ENCODE results near the gene GAK.
A peak's percentile ranks its signal among the peaks of the same experiment; 100 is the strongest.
"Not testable (repeated sequence)": the region's sequence is repeated elsewhere in the genome, so short reads cannot be mapped to it uniquely, and the experiment has no call there.

The GAK gene

GRCh38 chr4:952881-953573 lies 20.9 kb upstream of the GAK start:
- no peak for DNase-seq

- DNase-seq = no peak
Observed at GRCh38 chr4:951594-952468, 19.7 kb upstream of the GAK start.

GRCh38 chr4:951186-951585 lies 19.1 kb upstream of the GAK start:
- no peak for DNase-seq

GRCh38 chr4:950136-951020 lies 18.3 kb upstream of the GAK start:
- no peak for DNase-seq

GRCh38 chr4:949656-950055 lies 17.5 kb upstream of the GAK start:
- no peak for DNase-seq

- DNase-seq = no peak
Observed at GRCh38 chr4:948936-949300, 16.8 kb upstream of the GAK start.

- DNase-seq = no peak
Observed at GRCh38 chr4:948101-948935, 16.2 kb upstream of the GAK start.

- DNase-seq = no peak
Observed at GRCh38 chr4:947491-947971, 15.4 kb upstream of the GAK start.

- no peak for DNase-seq
Observed at GRCh38 chr4:946517-947471, 14.7 kb upstream of the GAK start.

- no peak for DNase-seq
Observed at GRCh38 chr4:946103-946450, 14.0 kb upstream of the GAK start.

- no peak for DNase-seq
Observed at GRCh38 chr4:945274-946102, 13.4 kb upstream of the GAK start.

GRCh38 chr4:939508-939907 lies 7.4 kb upstream of the GAK start:
- not testable (repeated sequence) for DNase-seq

- no peak for DNase-seq
Observed at GRCh38 chr4:932713-933070, 576 bp upstream of the GAK start.

GRCh38 chr4:931194-931959 lies 739 bp downstream of the GAK start:
- DNase-seq = no peak

GRCh38 chr4:930827-931193 lies 1.3 kb downstream of the GAK start:
- no peak for DNase-seq

- no peak for DNase-seq
Observed at GRCh38 chr4:930028-930551, 2.0 kb downstream of the GAK start.

GRCh38 chr4:929096-929765 lies 2.9 kb downstream of the GAK start:
- no peak for DNase-seq

GRCh38 chr4:927566-927965 lies 4.5 kb downstream of the GAK start:
- not testable (repeated sequence) for DNase-seq

GRCh38 chr4:926538-926937 lies 5.6 kb downstream of the GAK start:
- DNase-seq = peak; percentile 17 to 67

Data from NCI-H526 (cell line).